HepG2 (cell line): ENCODE data around the gene ERV3-1. TPM values are rescaled to one million over a fixed set of nuclear protein-coding genes. Genes with fewer than 3 reads are reported as not detected.

Source experiments
- CREB3 ChIP-seq: sonication (generic); formaldehyde crosslinking; IDR thresholded peaks from 2 replicates; pipeline ENCODE4 v1.5.0; 2020; ENCODE audit warnings: missing genetic modification reagents
- GATA4 ChIP-seq: sonication (generic); IDR thresholded peaks from 2 replicates; pipeline ENCODE4 v1.6.1; 2016; ENCODE audit warnings: antibody characterized with exemption, low read depth, borderline replicate concordance
- KDM3A ChIP-seq: IDR thresholded peaks from 2 replicates; pipeline ENCODE4 v1.6.1; 2018; ENCODE audit warnings: low read depth, missing compliant biosample characterization
- NFIC ChIP-seq: IDR thresholded peaks from 2 replicates; pipeline ENCODE4 v1.6.1; 2012; ENCODE audit warnings: mild to moderate bottlenecking, low read length, inconsistent platforms
- POLR2G ChIP-seq: fragments of 200-400 bp; formaldehyde crosslinking; IDR thresholded peaks from 2 replicates; pipeline ENCODE4 v1.6.1; 2018; ENCODE audit warnings: mild to moderate bottlenecking, low read depth, low read length, moderate library complexity
- STAT6 ChIP-seq: sonication (generic); formaldehyde crosslinking; IDR thresholded peaks from 2 replicates; pipeline ENCODE4 v1.4.0; 2020; ENCODE audit warnings: missing genetic modification reagents, mild to moderate bottlenecking, borderline replicate concordance
- ZFY ChIP-seq: sonication (generic); formaldehyde crosslinking; IDR thresholded peaks from 2 replicates; pipeline ENCODE4 v1.4.0; 2020; ENCODE audit warnings: missing genetic modification reagents
- ZNF589 ChIP-seq: sonication (generic); formaldehyde crosslinking; conservative IDR thresholded peaks from 2 replicates; pipeline ENCODE4 v1.8.0; 2022; ENCODE audit warnings: mild to moderate bottlenecking, moderate library complexity, missing genetic modification reagents
- polyA plus RNA-seq, 8 experiments: library from polyadenylated mRNA; depleted of rRNA in 3 of 8; stranded (reverse) in 7 of 8; unstranded in 1 of 8; fragments of >200 nt; fragmentation: Illumina TruSeq in 4 of 8; extraction: Trizol in 4 of 8; gene quantifications; 2 replicates each; pipeline versions ENCODE4 v1.2.1 to v1.2.3, GENCODE V29; 2011 to 2016; ENCODE audit warnings: low read depth in 4 of 8, missing spikeins in 1 of 8, mixed read lengths in 1 of 8; ENCODE audit not compliant: insufficient read depth in 1 of 8
- total RNA-seq, 5 experiments: library from RNA; depleted of rRNA; stranded (reverse); fragments of >200 nt; fragmentation: Illumina TruSeq; extraction: Trizol; gene quantifications; 2 replicates each; pipeline ENCODE4 v1.2.3, GENCODE V29; 2016; ENCODE audit warnings: low read depth in 1 of 5
- TF ChIP-seq, protein P1 (sequence below), 2 experiments: fragments of 450-650 bp in 1 of 2; sonication (generic) in 1 of 2; formaldehyde crosslinking in 1 of 2; IDR thresholded peaks; 2 replicates each; pipeline versions ENCODE4 v1.6.1 to v1.8.0; 2016 to 2022; ENCODE audit warnings: antibody characterized with exemption in 1 of 2, mild to moderate bottlenecking in 1 of 2, missing genetic modification reagents in 1 of 2

The ERV3-1 gene
- total and polyA plus RNA-seq, 2 of the 13 experiments (the other 11 are each of a cell fraction or from before 2014, with no cell fraction given): 20.4 to 86.3 TPM

DNA sequence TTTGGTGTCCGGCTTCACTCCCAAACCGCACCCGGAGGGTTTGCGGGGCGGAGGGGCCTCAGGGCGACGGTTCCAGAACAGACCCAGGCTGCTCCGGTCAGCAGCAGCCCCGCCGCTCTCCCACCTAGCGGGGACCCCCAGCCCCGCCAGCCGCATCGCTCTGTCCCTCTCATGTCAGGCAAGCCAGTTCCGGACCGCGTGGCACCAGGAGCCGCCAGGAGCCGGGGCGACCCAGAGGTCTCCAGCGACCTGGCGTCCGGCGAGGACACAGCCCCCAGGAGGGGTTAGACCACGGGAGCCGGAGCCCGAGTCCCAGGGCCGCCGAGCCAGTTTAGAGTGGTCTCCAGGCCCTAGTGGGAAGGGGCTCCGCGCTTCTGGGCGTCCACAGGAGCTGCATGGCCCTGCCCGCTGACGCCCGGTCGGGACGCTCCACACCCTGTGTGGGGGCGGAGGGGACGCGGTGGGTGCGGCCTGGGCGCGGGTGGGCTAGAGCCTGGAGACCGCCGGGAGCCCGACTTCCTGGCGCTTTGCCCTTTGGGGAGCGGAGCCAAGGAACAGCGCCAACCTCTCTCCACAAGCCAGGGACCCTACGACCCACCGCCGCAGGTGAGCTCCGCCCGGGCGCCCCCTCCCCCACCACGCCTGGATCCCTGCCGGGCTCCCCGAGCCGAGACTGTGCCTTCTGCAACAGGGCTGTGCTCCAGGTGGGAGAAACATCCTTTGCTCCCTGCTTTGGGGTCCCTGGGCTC, 59.1 kb downstream of the ERV3-1 start (continued):
- TF ChIP-seq, protein P1, sequence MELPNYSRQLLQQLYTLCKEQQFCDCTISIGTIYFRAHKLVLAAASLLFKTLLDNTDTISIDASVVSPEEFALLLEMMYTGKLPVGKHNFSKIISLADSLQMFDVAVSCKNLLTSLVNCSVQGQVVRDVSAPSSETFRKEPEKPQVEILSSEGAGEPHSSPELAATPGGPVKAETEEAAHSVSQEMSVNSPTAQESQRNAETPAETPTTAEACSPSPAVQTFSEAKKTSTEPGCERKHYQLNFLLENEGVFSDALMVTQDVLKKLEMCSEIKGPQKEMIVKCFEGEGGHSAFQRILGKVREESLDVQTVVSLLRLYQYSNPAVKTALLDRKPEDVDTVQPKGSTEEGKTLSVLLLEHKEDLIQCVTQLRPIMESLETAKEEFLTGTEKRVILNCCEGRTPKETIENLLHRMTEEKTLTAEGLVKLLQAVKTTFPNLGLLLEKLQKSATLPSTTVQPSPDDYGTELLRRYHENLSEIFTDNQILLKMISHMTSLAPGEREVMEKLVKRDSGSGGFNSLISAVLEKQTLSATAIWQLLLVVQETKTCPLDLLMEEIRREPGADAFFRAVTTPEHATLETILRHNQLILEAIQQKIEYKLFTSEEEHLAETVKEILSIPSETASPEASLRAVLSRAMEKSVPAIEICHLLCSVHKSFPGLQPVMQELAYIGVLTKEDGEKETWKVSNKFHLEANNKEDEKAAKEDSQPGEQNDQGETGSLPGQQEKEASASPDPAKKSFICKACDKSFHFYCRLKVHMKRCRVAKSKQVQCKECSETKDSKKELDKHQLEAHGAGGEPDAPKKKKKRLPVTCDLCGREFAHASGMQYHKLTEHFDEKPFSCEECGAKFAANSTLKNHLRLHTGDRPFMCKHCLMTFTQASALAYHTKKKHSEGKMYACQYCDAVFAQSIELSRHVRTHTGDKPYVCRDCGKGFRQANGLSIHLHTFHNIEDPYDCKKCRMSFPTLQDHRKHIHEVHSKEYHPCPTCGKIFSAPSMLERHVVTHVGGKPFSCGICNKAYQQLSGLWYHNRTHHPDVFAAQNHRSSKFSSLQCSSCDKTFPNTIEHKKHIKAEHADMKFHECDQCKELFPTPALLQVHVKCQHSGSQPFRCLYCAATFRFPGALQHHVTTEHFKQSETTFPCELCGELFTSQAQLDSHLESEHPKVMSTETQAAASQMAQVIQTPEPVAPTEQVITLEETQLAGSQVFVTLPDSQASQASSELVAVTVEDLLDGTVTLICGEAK (IDR thresholded peaks at IDR 0.05): no peak
- TF ChIP-seq, protein P1 (CRISPR knock-in tag; IDR thresholded peaks at IDR 0.05): 0 out of 2 replicates have a peak, but pooled peaks have one; percentile 2
- no peak for TF ChIP-seq ZNF589
- TF ChIP-seq KDM3A (CRISPR knock-in tag): 0 out of 2 replicates have a peak, but pooled peaks have one; percentile 16
- TF ChIP-seq GATA4: no peak
- TF ChIP-seq NFIC: no peak
- no peak for TF ChIP-seq POLR2G
- no peak for TF ChIP-seq CREB3
- no peak for TF ChIP-seq STAT6 (CRISPR knock-in tag)
- peak; percentile 56 for TF ChIP-seq ZFY (CRISPR knock-in tag)
- TF ChIP-seq, all 625 proteins: peak for 50
